ENCODE measurements around the gene CUL1.

Gene CUL1

GRCh38 chr7:148761499-148762278, 63.0 kb downstream of the CUL1 start:
- Histone ChIP-seq H4K20me1 (ENCODE audit: control insufficient read depth, insufficient read depth, low read depth, low read length) (no peaks in the 10 kb centered on the region), H3K36me3 (ENCODE audit: control insufficient read depth, low read length) (peaks cover 82% of the 10 kb centered on the region), H3K27ac (ENCODE audit: low read depth, low read length) (no peak overlapping the region)

GRCh38 chr7:148763622-148764021, 64.9 kb downstream of the CUL1 start:
- peaks cover 81% of the 10 kb centered on the region for H3K36me3 ChIP-seq (ENCODE audit: control insufficient read depth, low read length)
- TF ChIP-seq EZH2phosphoT487 (IDR thresholded peaks at IDR 0.05; ENCODE audit: borderline replicate concordance, low read length) (no peak), CTCF (IDR thresholded peaks at IDR 0.05; ENCODE audit: low read depth, low read length, poor library complexity, severe bottlenecking) (no peak)
- no peaks in the 10 kb centered on the region for H3K27me3 ChIP-seq (ENCODE audit: control insufficient read depth, low read length)
- no peak overlapping the region for H3K4me3 ChIP-seq (ENCODE audit: low read length)
- H3K4me2 ChIP-seq (ENCODE audit: low read length): no peak overlapping the region
- H3K9me3 ChIP-seq (ENCODE audit: control insufficient read depth, insufficient read depth, low read length): no peaks in the 10 kb centered on the region
- no peaks in the 10 kb centered on the region for H3K79me2 ChIP-seq (ENCODE audit: control insufficient read depth, low read length)
- H4K20me1 ChIP-seq (ENCODE audit: control insufficient read depth, insufficient read depth, low read depth, low read length): no peaks in the 10 kb centered on the region
- no peaks in the 10 kb centered on the region for H3K9me2 ChIP-seq (replicated peaks; ENCODE audit: control insufficient read depth, low read length)
- H3F3A ChIP-seq (ENCODE audit: control insufficient read depth, insufficient read depth): no peaks in the 10 kb centered on the region; the same call in 1 of the 2 replicates
- no peaks in the 10 kb centered on the region for H3K4me1 ChIP-seq (ENCODE audit: control insufficient read depth, low read length)
- no peak overlapping the region for H3K27ac ChIP-seq (ENCODE audit: low read depth, low read length)

More at GRCh38 chr7:148761499-148762278, 63.0 kb downstream of the CUL1 start:
- Histone ChIP-seq H3K4me1 (ENCODE audit: control insufficient read depth, low read length) (no peaks in the 10 kb centered on the region), H3K9me2 (replicated peaks; ENCODE audit: control insufficient read depth, low read length) (no peaks in the 10 kb centered on the region), H3K27me3 (ENCODE audit: control insufficient read depth, low read length) (no peaks in the 10 kb centered on the region), H3K4me2 (ENCODE audit: low read length) (no peak overlapping the region), H3F3A (ENCODE audit: control insufficient read depth, insufficient read depth) (no peaks in the 10 kb centered on the region; the same call in 1 of the 2 replicates), H3K4me3 (ENCODE audit: low read length) (no peak overlapping the region), H3K9me3 (ENCODE audit: control insufficient read depth, insufficient read depth, low read length) (no peaks in the 10 kb centered on the region), H3K79me2 (ENCODE audit: control insufficient read depth, low read length) (0 out of 2 replicates have a peak, but pooled peaks cover 2% of the 10 kb centered on the region)
- no peak for TF ChIP-seq EZH2phosphoT487 (IDR thresholded peaks at IDR 0.05; ENCODE audit: borderline replicate concordance, low read length)
- no peak for TF ChIP-seq CTCF (IDR thresholded peaks at IDR 0.05; ENCODE audit: low read depth, low read length, poor library complexity, severe bottlenecking)

- H3F3A ChIP-seq (ENCODE audit: control insufficient read depth, insufficient read depth): no peaks in the 10 kb centered on the region; the same call in 1 of the 2 replicates
- H3K4me2 ChIP-seq (ENCODE audit: low read length): no peak overlapping the region
- no peaks in the 10 kb centered on the region for H3K9me2 ChIP-seq (replicated peaks; ENCODE audit: control insufficient read depth, low read length)
- H3K27me3 ChIP-seq (ENCODE audit: control insufficient read depth, low read length): no peaks in the 10 kb centered on the region
- H3K79me2 ChIP-seq (ENCODE audit: control insufficient read depth, low read length): no peaks in the 10 kb centered on the region
- H3K27ac ChIP-seq (ENCODE audit: low read depth, low read length): no peak overlapping the region
- no peaks in the 10 kb centered on the region for H3K4me1 ChIP-seq (ENCODE audit: control insufficient read depth, low read length)
- no peaks in the 10 kb centered on the region for H3K9me3 ChIP-seq (ENCODE audit: control insufficient read depth, insufficient read depth, low read length)
- no peak for TF ChIP-seq EZH2phosphoT487 (IDR thresholded peaks at IDR 0.05; ENCODE audit: borderline replicate concordance, low read length)
- no peak for TF ChIP-seq CTCF (IDR thresholded peaks at IDR 0.05; ENCODE audit: low read depth, low read length, poor library complexity, severe bottlenecking)
- H3K4me3 ChIP-seq (ENCODE audit: low read length): no peak overlapping the region
- H4K20me1 ChIP-seq (ENCODE audit: control insufficient read depth, insufficient read depth, low read depth, low read length): 0 out of 2 replicates have a peak, but pooled peaks cover 4% of the 10 kb centered on the region
- peaks cover 95% of the 10 kb centered on the region for H3K36me3 ChIP-seq (ENCODE audit: control insufficient read depth, low read length)
Measured at GRCh38 chr7:148770004-148770403, 71.3 kb downstream of the CUL1 start.
